K562 (cell line): ENCODE results near the gene COX20. TPM values are rescaled to one million over a fixed set of nuclear protein-coding genes. Genes with fewer than 3 reads are reported as not detected.
A peak's percentile ranks its signal among the peaks of the same experiment; 100 is the strongest.

Source experiments
- ATAC-seq: fragments of 200-7000 bp; cut with Tn5 transposase; 3 replicates; pipeline ENCODE4 v1.9.1; 2020; ENCODE audit warnings: moderate library complexity
- BruUV-seq: library from RNA; stranded (reverse); fragments of 400-500 nt; replicated peaks from 2 replicates; lab custom pipeline; 2021; lab: Mats Ljungman, UMichigan
- CTCF ChIA-PET: fragments of 300-600 bp; formaldehyde crosslinking; extraction: SDS; loops from one replicate; lab custom pipeline; 2021; ENCODE audit warnings: low intra/inter-chr PET ratio; lab: Yijun Ruan, JAX
- POLR2A ChIA-PET: fragments of 300-600, 350-650 bp; sonication (Branson Sonifier 250); formaldehyde crosslinking; extraction: SDS; loops from one replicate; lab custom pipeline; 2021; ENCODE audit warnings: antibody characterized with exemption, inconsistent platforms; lab: Yijun Ruan, JAX
- DNase-seq, 4 experiments: peaks; one replicate each; pipeline versions ENCODE4 v3.0.0 to v3.0.0-alpha.2; 2011 to 2018; ENCODE audit warnings: low spot score in 3 of 4, mixed read lengths in 3 of 4; ENCODE audit errors: extremely low read depth in 1 of 4
- FAIRE-seq: peaks from 2 replicates; lab custom pipeline; 2011; peaks lifted over from hg19 to GRCh38; lab: Jason Lieb, UNC
- H2AFZ ChIP-seq: 2 replicates; pipeline ENCODE4 v1.6.0; 2011; ENCODE audit warnings: low read depth, low read length, control low read depth, inconsistent platforms
- H3K27ac ChIP-seq: fragments of 200-600 bp; 3 replicates; pipeline ENCODE4 v1.8.0; 2011; ENCODE audit warnings: low read depth, mild to moderate bottlenecking, control low read depth, inconsistent platforms, low read length, moderate library complexity, mixed read lengths; ENCODE audit errors: extremely low read depth
- H3K27me3 ChIP-seq, 2 experiments: fragments of 300-600 bp in 1 of 2; 2 replicates in 1 of 2; 3 replicates in 1 of 2; pipeline versions ENCODE4 v1.6.0 to v1.8.0; 2011; ENCODE audit warnings: inconsistent platforms in 2 of 2, low read length in 2 of 2, mild to moderate bottlenecking in 1 of 2, mixed read lengths in 1 of 2, moderate library complexity in 1 of 2; ENCODE audit not compliant: control insufficient read depth in 2 of 2, insufficient read depth in 2 of 2
- H3K36me3 ChIP-seq: fragments of 300-600 bp; 3 replicates; pipeline ENCODE4 v1.8.0; 2011; ENCODE audit warnings: mild to moderate bottlenecking, low read length, inconsistent platforms; ENCODE audit not compliant: control insufficient read depth, insufficient read depth
- H3K4me1 ChIP-seq, 2 experiments: fragments of 200-600 bp in 1 of 2; replicated peaks in 1 of 2; 2 replicates in 1 of 2; 3 replicates in 1 of 2; pipeline versions ENCODE4 v1.5.1 to v1.8.0; 2011; ENCODE audit warnings: inconsistent platforms in 2 of 2, low read length in 2 of 2, mild to moderate bottlenecking in 1 of 2, mixed read lengths in 1 of 2, moderate library complexity in 1 of 2; ENCODE audit not compliant: control insufficient read depth in 2 of 2, insufficient read depth in 2 of 2
- H3K4me2 ChIP-seq: 2 replicates; pipeline ENCODE4 v1.6.1; 2011; ENCODE audit warnings: low read length, control low read depth, inconsistent platforms, mixed read lengths; ENCODE audit not compliant: insufficient read depth
- H3K4me3 ChIP-seq: fragments of 200-600 bp; sonication (generic), shearing (Covaris generic); 2 replicates; pipeline ENCODE4 v1.5.1; 2016; ENCODE audit warnings: control low read depth, inconsistent platforms
- H3K79me2 ChIP-seq: fragments of 200-600 bp; 3 replicates; pipeline ENCODE4 v1.8.0; 2011; ENCODE audit warnings: low read length, inconsistent platforms; ENCODE audit not compliant: control insufficient read depth, insufficient read depth
- H3K9ac ChIP-seq, 2 experiments: 2 replicates each; pipeline versions ENCODE4 v1.6.0 to v1.6.1; 2011; ENCODE audit warnings: low read depth in 2 of 2, low read length in 2 of 2, control low read depth in 1 of 2, inconsistent platforms in 1 of 2, mild to moderate bottlenecking in 1 of 2, mixed read lengths in 1 of 2; ENCODE audit not compliant: insufficient read depth in 1 of 2
- H3K9me1 ChIP-seq: one replicate; pipeline ENCODE4 v1.6.0; 2011; ENCODE audit warnings: inconsistent platforms, mild to moderate bottlenecking, low read length, moderate library complexity; ENCODE audit not compliant: control insufficient read depth, insufficient read depth
- H3K9me3 ChIP-seq: replicated peaks from 2 replicates; pipeline ENCODE4 v1.5.1; 2011; ENCODE audit warnings: low read depth, low read length, inconsistent platforms; ENCODE audit not compliant: control insufficient read depth, insufficient read depth
- H4K20me1 ChIP-seq: replicated peaks from 2 replicates; pipeline ENCODE4 v1.6.1; 2011; ENCODE audit warnings: low read length, inconsistent platforms, mixed read lengths; ENCODE audit not compliant: control insufficient read depth, insufficient read depth
- CHD4 ChIP-seq: fragments of 200-600 bp; sonication (generic); IDR thresholded peaks from 3 replicates; pipeline ENCODE4 v1.6.1; 2012; ENCODE audit warnings: low read depth, mild to moderate bottlenecking, mixed read lengths, low read length, inconsistent platforms; ENCODE audit not compliant: insufficient read depth, insufficient replicate concordance, poor library complexity, severe bottlenecking
- CREM ChIP-seq: IDR thresholded peaks from 2 replicates; pipeline ENCODE4 v1.6.1; 2014; ENCODE audit warnings: antibody characterized with exemption, low read depth
- EWSR1 ChIP-seq: fragments of 450-650 bp; IDR thresholded peaks from 2 replicates; pipeline ENCODE4 v1.6.1; 2018; ENCODE audit warnings: borderline replicate concordance, mild to moderate bottlenecking, low read depth, moderate library complexity; ENCODE audit not compliant: partially characterized antibody
- FOXP4 ChIP-seq: sonication (generic); formaldehyde crosslinking; IDR thresholded peaks from 2 replicates; pipeline ENCODE4 v1.8.0; 2022; ENCODE audit warnings: mild to moderate bottlenecking, missing genetic modification reagents, borderline replicate concordance
- POLR2AphosphoS2 ChIP-seq: IDR thresholded peaks from 2 replicates; pipeline ENCODE4 v1.6.1; 2012; ENCODE audit warnings: low read length, improper control_type of control experiment
- PRDM10 ChIP-seq: fragments of 450-650 bp; IDR thresholded peaks from 2 replicates; pipeline ENCODE4 v1.6.1; 2018; ENCODE audit not compliant: partially characterized antibody
- PTRF ChIP-seq: fragments of 450-650 bp; IDR thresholded peaks from 2 replicates; pipeline ENCODE4 v1.6.1; 2016; ENCODE audit warnings: mild to moderate bottlenecking, missing genetic modification characterization, missing compliant biosample characterization
- RBFOX2 ChIP-seq: fragments of 200-400 bp; formaldehyde crosslinking; IDR thresholded peaks from 2 replicates; pipeline ENCODE4 v1.6.1; 2017; ENCODE audit warnings: low read depth, mild to moderate bottlenecking, low read length, moderate library complexity
- ZBTB33 ChIP-seq: sonication (generic); formaldehyde crosslinking; IDR thresholded peaks from 2 replicates; pipeline ENCODE4 v1.8.1; 2023; ENCODE audit warnings: mild to moderate bottlenecking, missing genetic modification reagents
- WGBS: fragments of 100-300 bp; shearing (Covaris generic); methylation state at CpG from one replicate; pipeline ENCODE4 v1.1.6; 2016; ENCODE audit warnings: low coverage, mixed read lengths; ENCODE audit not compliant: insufficient coverage; ENCODE audit errors: missing lambda C conversion rate; 5-methylcytosine and 5-hydroxymethylcytosine counted together
- in situ Hi-C: fragments of 300-500 bp; cut with MboI; formaldehyde crosslinking; loops from 4 replicates; pipeline ENCODE4 v1.15.0; 2018; ENCODE audit warnings: inconsistent platforms, mixed read lengths
- intact Hi-C: fragments of 100-400 bp; cut with micrococcal nuclease; formaldehyde crosslinking; loops from 2 replicates; pipeline ENCODE4 v1.14.2; 2022
- polyA plus RNA-seq, 8 experiments: library from polyadenylated mRNA; depleted of rRNA in 4 of 8; stranded (reverse) in 5 of 8; unstranded in 3 of 8; fragments of >200 nt; fragmentation: Nextera tagmentation in 2 of 8; fragmentation: Illumina TruSeq in 1 of 8; extraction: Ambion mirVana in 2 of 8; extraction: Trizol in 1 of 8; gene quantifications; 2 replicates each; pipeline versions ENCODE4 v1.2.1 to v1.2.3, GENCODE V29; 2011 to 2014; ENCODE audit warnings: inconsistent platforms in 1 of 8, missing spikeins in 1 of 8
- total RNA-seq, 7 experiments: library from RNA; depleted of rRNA in 6 of 7; stranded (reverse); fragments of >200 nt in 6 of 7; fragmentation: Illumina TruSeq in 2 of 7; extraction: Trizol in 2 of 7; gene quantifications; 2 replicates each; pipeline versions ENCODE4 v1.2.1 to v1.2.3, GENCODE V29; 2011 to 2021; ENCODE audit warnings: low replicate concordance in 1 of 7
- TF ChIP-seq, protein P1 (sequence below), 2 experiments: fragments of 450-650 bp in 1 of 2; sonication (generic) in 1 of 2; formaldehyde crosslinking; conservative IDR thresholded peaks; 2 replicates each; pipeline versions ENCODE4 v1.4.0 to v1.8.1; 2020 to 2022; ENCODE audit warnings: mild to moderate bottlenecking in 1 of 2, missing genetic modification reagents in 1 of 2

COX20 gene
- total and polyA plus RNA-seq, 9 of the 15 experiments (the other 6 are each of a cell fraction or from before 2014, with no cell fraction given) = 41.5 to 192 (median 84.3) TPM

DNA sequence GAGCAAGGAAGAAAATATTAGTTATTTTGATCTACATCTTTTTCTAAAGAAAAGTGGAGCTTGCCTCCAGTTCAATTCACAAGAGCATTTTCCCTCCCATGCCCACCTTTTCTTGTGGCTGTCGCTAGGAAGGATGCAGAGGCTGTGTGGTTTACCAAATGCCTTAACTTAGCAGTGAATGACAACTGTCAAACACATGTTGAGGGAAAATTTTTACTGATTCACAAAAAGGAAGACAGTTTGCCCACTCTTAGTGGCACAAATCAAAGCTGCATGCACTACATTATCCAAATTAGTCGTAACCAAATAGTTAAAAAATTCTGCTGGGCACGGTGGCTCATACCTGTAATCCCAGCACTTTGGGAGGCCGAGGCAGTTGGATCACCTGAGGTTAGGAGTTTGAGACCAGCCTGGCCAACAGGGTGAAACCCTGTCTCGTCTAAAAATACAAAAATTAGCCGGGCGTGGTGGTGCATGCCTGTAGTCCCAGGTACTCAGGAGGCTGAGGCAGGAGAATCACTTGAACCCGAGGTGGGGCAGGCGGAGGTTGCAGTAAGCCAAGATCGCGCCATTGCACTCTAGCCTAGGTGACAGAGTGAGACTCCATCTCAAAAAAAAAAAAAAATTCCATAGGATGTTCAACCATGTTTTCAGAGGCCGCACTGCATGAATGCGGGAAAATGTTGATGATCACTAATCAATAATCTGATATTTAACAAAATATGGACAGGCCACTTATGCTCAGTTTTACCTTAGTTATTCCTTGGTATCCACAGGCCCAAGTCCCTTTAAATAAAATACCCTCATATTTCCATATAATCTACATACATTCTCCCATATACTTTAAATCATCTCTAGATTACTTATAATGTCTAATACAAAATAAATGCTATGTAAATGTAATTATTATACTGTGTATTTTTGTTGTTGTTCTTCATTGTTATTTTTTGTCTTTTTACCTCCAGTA, 9.0 kb downstream of the COX20 start:
- Histone ChIP-seq H3K4me1 (peaks cover 0 to 5% of the 10 kb centered on the region in 2 experiments; a peak in 2 of 5 replicates), H3K27ac (no peak overlapping the region), H3K9ac (no peak overlapping the region), H3K27me3 (no peaks in the 10 kb centered on the region), H4K20me1 (peaks cover 8% of the 10 kb centered on the region), H3K9me3 (no peaks in the 10 kb centered on the region), H3K4me2 (no peak overlapping the region), H3K36me3 (peaks cover 99% of the 10 kb centered on the region), H3K79me2 (peaks cover 48% of the 10 kb centered on the region), H2AFZ (no peak overlapping the region), H3K9me1 (no peaks in the 10 kb centered on the region), H3K4me3 (no peak overlapping the region)
- intact Hi-C loops (no loop called here), in situ Hi-C loops (no loop called here)
- ChIA-PET POLR2A (interaction anchor here (1.0 to 24.0 kb wide), 3 partner anchors 1 to 198 kb away, joined by 5 to 485 read pairs (median 485); partner anchors contain the start of genes COX20 and HNRNPU), CTCF (no interaction called here)
- BruUV-seq = no TSS peak
- 90% methylated on average over 13 of the region's 13 CpGs for WGBS
- DNase-seq (no peak), ATAC-seq (peak; percentile 1; the same call in 1 of the 3 replicates), FAIRE-seq (no peak)
- peak; percentile 35; the same call in 1 of the 2 replicates for TF ChIP-seq RBFOX2
- TF ChIP-seq CHD4 = no peak
- TF ChIP-seq CREM = no peak
- TF ChIP-seq FOXP4 (CRISPR knock-in tag) = no peak
- TF ChIP-seq ZBTB33 (CRISPR knock-in tag) = no peak
- TF ChIP-seq, protein P1, sequence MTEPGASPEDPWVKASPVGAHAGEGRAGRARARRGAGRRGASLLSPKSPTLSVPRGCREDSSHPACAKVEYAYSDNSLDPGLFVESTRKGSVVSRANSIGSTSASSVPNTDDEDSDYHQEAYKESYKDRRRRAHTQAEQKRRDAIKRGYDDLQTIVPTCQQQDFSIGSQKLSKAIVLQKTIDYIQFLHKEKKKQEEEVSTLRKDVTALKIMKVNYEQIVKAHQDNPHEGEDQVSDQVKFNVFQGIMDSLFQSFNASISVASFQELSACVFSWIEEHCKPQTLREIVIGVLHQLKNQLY (CRISPR knock-in tag; conservative IDR thresholded peaks at IDR 0.05) = no peak
- TF ChIP-seq EWSR1 = peak; percentile 15
- no peak for TF ChIP-seq PRDM10
- peak; percentile 77; the same call in 1 of the 2 replicates for TF ChIP-seq POLR2AphosphoS2
- TF ChIP-seq PTRF = no peak
